Karpas-422 (cell line): ENCODE data around the gene PRKCZ. TPM values are rescaled to one million over a fixed set of nuclear protein-coding genes. Genes with fewer than 3 reads are reported as not detected.

Source experiments
- DNase-seq: peaks from one replicate; pipeline ENCODE4 v3.0.0-alpha.2; 2015
- H2AFZ ChIP-seq: fragments of 200-600 bp; sonication (generic); 2 replicates; pipeline ENCODE4 v1.6.1; 2014; ENCODE audit warnings: antibody characterized with exemption, low read length, mixed read lengths
- H3K27ac ChIP-seq: fragments of 200-600 bp; sonication (generic); 2 replicates; pipeline ENCODE4 v1.5.1; 2014; ENCODE audit warnings: mild to moderate bottlenecking, low read length, moderate library complexity
- H3K27me3 ChIP-seq: fragments of 200-600 bp; sonication (generic); 2 replicates; pipeline ENCODE4 v1.6.1; 2014; ENCODE audit warnings: low read length, mixed read lengths
- H3K36me3 ChIP-seq: fragments of 200-600 bp; sonication (generic); 2 replicates; pipeline ENCODE4 v1.6.1; 2014; ENCODE audit warnings: low read length, mixed read lengths; ENCODE audit not compliant: insufficient read depth
- H3K4me1 ChIP-seq: fragments of 200-600 bp; sonication (generic); 2 replicates; pipeline ENCODE4 v1.6.1; 2014; ENCODE audit warnings: mild to moderate bottlenecking, low read length, mixed read lengths
- H3K4me2 ChIP-seq: fragments of 200-600 bp; sonication (generic); 2 replicates; pipeline ENCODE4 v1.6.1; 2014; ENCODE audit warnings: low read length, low read depth, mild to moderate bottlenecking; ENCODE audit not compliant: poor library complexity, severe bottlenecking
- H3K4me3 ChIP-seq: fragments of 200-600 bp; sonication (generic); 2 replicates; pipeline ENCODE4 v1.5.1; 2014; ENCODE audit warnings: mild to moderate bottlenecking, antibody characterized with exemption, low read length, mixed read lengths
- H3K79me2 ChIP-seq: fragments of 200-600 bp; sonication (generic); 2 replicates; pipeline ENCODE4 v1.6.1; 2014; ENCODE audit warnings: mild to moderate bottlenecking, low read length, mixed read lengths
- H3K9ac ChIP-seq: fragments of 200-600 bp; sonication (generic); 2 replicates; pipeline ENCODE4 v1.6.0; 2014; ENCODE audit warnings: low read length
- H3K9me2 ChIP-seq: fragments of 200-600 bp; sonication (generic), shearing (Covaris generic); replicated peaks from 2 replicates; pipeline ENCODE4 v1.6.0; 2014; ENCODE audit warnings: mild to moderate bottlenecking, low read length, moderate library complexity; ENCODE audit not compliant: insufficient read depth
- H3K9me3 ChIP-seq: fragments of 300-700, 200-600 bp; sonication (generic); 2 replicates; pipeline ENCODE4 v1.6.1; 2014; ENCODE audit warnings: low read length, mixed read lengths
- H4K20me1 ChIP-seq: fragments of 200-600 bp; sonication (generic); 2 replicates; pipeline ENCODE4 v1.6.1; 2014; ENCODE audit warnings: mild to moderate bottlenecking, antibody characterized with exemption, low read length, low read depth; ENCODE audit not compliant: insufficient read depth
- total RNA-seq: library from RNA; depleted of rRNA; stranded (reverse); fragments of >200 nt; shearing (Covaris generic); gene quantifications from 2 replicates; pipeline ENCODE4 v1.2.3, GENCODE V29; 2014; ENCODE audit warnings: low replicate concordance

The PRKCZ gene
- total RNA-seq, 1 experiment from 2014 or later, result not detected

- no peaks in the 10 kb centered on the region for H4K20me1 ChIP-seq
- no peaks in the 10 kb centered on the region for H3K27me3 ChIP-seq
- no peaks in the 10 kb centered on the region for H3K36me3 ChIP-seq
- no peaks in the 10 kb centered on the region for H3K9me2 ChIP-seq
- no peak overlapping the region for H2AFZ ChIP-seq
- peak overlapping the region; percentile 82 for H3K4me3 ChIP-seq
- no peaks in the 10 kb centered on the region for H3K9me3 ChIP-seq
- H3K4me1 ChIP-seq, result peaks cover 39% of the 10 kb centered on the region
- H3K9ac ChIP-seq, result peak overlapping the region; percentile 81
- DNase-seq, result no peak
- no peak overlapping the region for H3K27ac ChIP-seq
- peak overlapping the region; percentile 83 for H3K4me2 ChIP-seq
- peaks cover 9% of the 10 kb centered on the region for H3K79me2 ChIP-seq
Measured at GRCh38 chr1:2190491-2190976, 140.3 kb downstream of the PRKCZ start.

DNA sequence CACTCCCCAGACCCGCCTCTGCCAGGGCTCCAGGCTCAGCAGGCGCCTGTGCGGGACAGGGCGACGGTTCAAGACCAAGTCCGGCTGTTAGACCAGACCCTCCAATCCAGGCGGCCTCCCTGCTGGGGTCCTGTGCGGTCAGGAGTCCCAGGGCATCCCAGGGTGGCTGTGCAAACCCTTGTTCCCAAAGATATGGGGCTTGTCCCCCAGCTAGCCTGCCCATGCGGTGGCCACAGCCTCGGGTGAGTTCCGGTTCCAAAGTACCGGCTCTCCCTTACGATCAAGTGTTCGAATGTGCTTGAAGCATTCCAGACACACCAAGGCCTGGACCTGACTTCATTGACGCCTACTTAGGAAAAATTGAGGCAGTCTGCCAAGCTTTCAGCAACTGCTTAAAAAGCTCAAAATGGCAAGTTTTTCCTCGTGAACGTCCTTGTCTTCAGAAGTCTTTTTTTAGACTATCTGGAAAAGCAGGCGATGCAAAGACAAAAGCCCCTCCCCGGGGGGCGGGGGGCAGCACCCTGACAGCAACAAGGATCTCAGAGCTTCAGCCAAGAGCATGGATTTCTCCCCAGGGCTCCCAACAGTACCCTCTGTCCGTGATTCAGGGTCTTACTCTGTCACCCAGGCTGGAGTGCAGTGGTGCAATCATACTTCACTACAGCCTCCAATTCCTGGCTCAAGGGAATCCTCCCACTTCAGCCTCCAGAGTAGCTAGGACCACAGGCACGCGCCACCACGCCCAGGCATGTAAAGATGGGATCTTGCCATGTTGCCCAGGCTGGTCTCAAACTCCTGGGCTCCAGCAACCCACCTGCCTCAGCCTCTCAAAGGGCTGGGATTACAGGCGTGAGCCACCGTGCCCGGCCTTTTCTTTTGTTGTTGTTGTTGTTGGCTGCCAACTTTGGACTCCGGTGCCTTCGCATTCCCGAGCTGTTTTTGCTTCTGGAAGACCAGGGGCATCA lies 142.1 kb downstream of the PRKCZ start:
- Histone ChIP-seq H3K36me3 (no peaks in the 10 kb centered on the region), H3K27ac (no peak overlapping the region), H3K9ac (peak overlapping the region; percentile 27), H3K9me3 (no peaks in the 10 kb centered on the region), H2AFZ (no peak overlapping the region), H3K4me2 (no peak overlapping the region), H3K4me3 (no peak overlapping the region), H4K20me1 (no peaks in the 10 kb centered on the region), H3K79me2 (peaks cover 9% of the 10 kb centered on the region), H3K9me2 (no peaks in the 10 kb centered on the region), H3K4me1 (peaks cover 39% of the 10 kb centered on the region), H3K27me3 (no peaks in the 10 kb centered on the region)
- no peak for DNase-seq

DNA sequence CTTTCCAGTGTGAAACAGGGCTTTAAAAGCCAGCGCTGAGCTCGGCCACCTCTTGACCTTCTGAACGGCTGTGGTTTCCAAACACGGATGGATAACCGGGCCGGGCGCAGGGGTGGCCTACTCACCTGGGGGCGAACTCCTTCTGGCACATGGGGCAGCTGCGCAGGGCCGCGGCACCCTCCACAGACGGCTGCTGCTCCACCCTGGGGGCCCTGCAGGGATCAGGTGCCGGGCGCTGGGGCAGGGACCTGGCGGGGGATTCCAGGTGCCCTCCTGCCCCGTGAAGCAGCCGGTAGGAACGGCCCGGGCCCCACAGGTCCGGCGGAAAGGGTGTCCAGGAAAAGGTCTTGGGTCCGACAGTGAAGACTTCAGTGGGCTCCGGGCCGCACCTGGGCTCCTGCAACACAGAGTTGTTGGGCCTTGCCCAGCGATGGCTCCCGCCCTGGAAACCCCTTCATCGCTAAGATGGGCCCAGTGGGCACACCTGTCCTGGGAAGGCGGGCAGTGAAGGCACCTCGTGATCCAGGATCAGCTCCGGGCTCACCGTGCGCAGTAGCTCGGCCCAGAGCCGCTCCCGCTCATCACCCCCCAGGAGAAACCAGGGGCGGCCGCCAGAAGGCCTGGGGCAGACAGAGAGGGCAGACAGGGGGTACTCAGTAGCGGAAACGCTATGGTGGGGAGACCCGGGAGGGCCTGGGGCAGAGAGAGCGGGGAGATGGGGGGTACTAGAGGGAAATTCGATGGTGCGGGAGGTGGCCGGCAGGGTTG lies 143.5 kb downstream of the PRKCZ start:
- peak overlapping the region; percentile 76 for H3K4me3 ChIP-seq
- no peaks in the 10 kb centered on the region for H3K27me3 ChIP-seq
- no peaks in the 10 kb centered on the region for H3K9me3 ChIP-seq

GRCh38 chr1:2194319-2194897 lies 144.2 kb downstream of the PRKCZ start, which contains the start of gene FAAP20:
TSS of gene FAAP20 (minus strand) at chr1:2194772. CDS start at chr1:2194749, 23 bp downstream.
- Histone ChIP-seq H3K4me3 (peak within 1 kb of the TSS; percentile 76), H3K27ac (0 out of 2 replicates have a peak within 1 kb of the TSS, but pooled peaks have one; percentile 21), H3K4me1 (peaks cover 34% of the 10 kb centered on the region), H3K79me2 (peaks cover 9% of the 10 kb centered on the region), H3K27me3 (no peaks in the 10 kb centered on the region), H3K9me2 (no peaks in the 10 kb centered on the region), H4K20me1 (no peaks in the 10 kb centered on the region), H3K9me3 (no peaks in the 10 kb centered on the region), H3K4me2 (peak within 1 kb of the TSS; percentile 99), H3K36me3 (no peaks in the 10 kb centered on the region), H3K9ac (peak within 1 kb of the TSS; percentile 75), H2AFZ (peak within 1 kb of the TSS; percentile 95)
- DNase-seq, result peak; percentile 86

More for the DNA sequence above, 143.5 kb downstream of the PRKCZ start:
- DNase-seq, result no peak
- Histone ChIP-seq H3K36me3 (no peaks in the 10 kb centered on the region), H2AFZ (no peak overlapping the region), H3K79me2 (peaks cover 9% of the 10 kb centered on the region), H3K27ac (no peak overlapping the region), H3K4me2 (peak overlapping the region; percentile 83), H4K20me1 (no peaks in the 10 kb centered on the region), H3K4me1 (peaks cover 39% of the 10 kb centered on the region), H3K9me2 (no peaks in the 10 kb centered on the region), H3K9ac (peak overlapping the region; percentile 75)

GRCh38 chr1:2194898-2195673 lies 144.9 kb downstream of the PRKCZ start:
- no peaks in the 10 kb centered on the region for H4K20me1 ChIP-seq
- 0 out of 2 replicates have a peak overlapping the region, but pooled peaks have one; percentile 21 for H3K27ac ChIP-seq
- H2AFZ ChIP-seq, result peak overlapping the region; percentile 95
- H3K4me2 ChIP-seq, result peak overlapping the region; percentile 99
- peak; percentile 92 for DNase-seq
- no peaks in the 10 kb centered on the region for H3K9me3 ChIP-seq
- H3K9me2 ChIP-seq, result no peaks in the 10 kb centered on the region
- H3K79me2 ChIP-seq, result peaks cover 9% of the 10 kb centered on the region
- H3K36me3 ChIP-seq, result no peaks in the 10 kb centered on the region
- H3K4me1 ChIP-seq, result peaks cover 28% of the 10 kb centered on the region
- peak overlapping the region; percentile 76 for H3K4me3 ChIP-seq
- peak overlapping the region; percentile 74 for H3K9ac ChIP-seq
- no peaks in the 10 kb centered on the region for H3K27me3 ChIP-seq

- no peak overlapping the region for H3K9ac ChIP-seq
- H3K4me1 ChIP-seq, result peaks cover 23% of the 10 kb centered on the region
Measured at GRCh38 chr1:2195785-2196184, 145.6 kb downstream of the PRKCZ start.

DNA sequence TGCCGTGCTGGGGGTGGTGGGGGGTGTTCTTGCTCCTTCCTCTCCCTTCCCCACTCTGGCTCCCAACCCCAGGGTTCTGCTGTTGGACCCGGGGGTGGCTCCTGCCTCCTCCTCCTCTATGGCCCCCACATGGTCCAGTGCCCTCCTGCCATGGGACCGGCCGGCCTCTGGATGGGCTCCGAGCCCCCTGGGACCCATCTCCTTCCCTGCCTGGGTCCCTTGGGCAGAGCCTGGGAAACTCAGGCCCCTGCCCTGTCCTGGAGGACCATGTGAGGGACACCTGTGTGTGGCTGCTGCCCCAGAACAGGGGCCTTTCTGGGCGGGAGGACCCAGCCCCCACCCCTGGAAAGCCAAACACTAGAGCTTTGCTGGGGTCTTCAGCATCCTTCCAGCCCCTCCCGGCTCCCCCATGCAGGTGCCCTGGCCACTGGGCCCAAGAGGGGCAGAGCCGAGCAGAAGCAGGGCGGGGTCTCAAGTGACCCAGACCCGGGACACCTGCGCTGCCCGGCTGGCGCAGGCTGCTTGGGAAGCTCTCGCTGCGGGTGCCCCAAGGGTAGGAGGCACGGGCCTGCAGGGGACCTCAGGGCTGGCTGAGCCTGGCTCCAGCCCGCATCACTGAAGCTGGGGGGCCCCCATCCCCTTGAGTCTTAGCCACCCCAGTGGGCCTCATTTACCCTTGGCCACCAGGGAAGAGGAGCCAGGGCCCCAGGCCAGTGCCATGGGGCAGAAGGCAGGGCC lies 146.9 kb downstream of the PRKCZ start:
- Histone ChIP-seq H3K9ac (no peak overlapping the region), H3K4me1 (peaks cover 19% of the 10 kb centered on the region), H3K9me2 (no peaks in the 10 kb centered on the region), H2AFZ (no peak overlapping the region), H3K27ac (no peak overlapping the region), H3K9me3 (no peaks in the 10 kb centered on the region), H3K4me3 (no peak overlapping the region), H4K20me1 (no peaks in the 10 kb centered on the region), H3K27me3 (no peaks in the 10 kb centered on the region), H3K79me2 (peaks cover 9% of the 10 kb centered on the region), H3K4me2 (no peak overlapping the region), H3K36me3 (no peaks in the 10 kb centered on the region)
- no peak for DNase-seq

More at GRCh38 chr1:2195785-2196184, 145.6 kb downstream of the PRKCZ start:
- Histone ChIP-seq H3K9me3 (no peaks in the 10 kb centered on the region), H4K20me1 (no peaks in the 10 kb centered on the region), H3K9me2 (no peaks in the 10 kb centered on the region), H3K4me3 (no peak overlapping the region), H3K4me2 (peak overlapping the region; percentile 99), H3K79me2 (peaks cover 9% of the 10 kb centered on the region), H2AFZ (no peak overlapping the region), H3K27ac (no peak overlapping the region), H3K36me3 (no peaks in the 10 kb centered on the region), H3K27me3 (no peaks in the 10 kb centered on the region)
- no peak for DNase-seq
